GM12872 (cell line): ENCODE results near the gene TNFRSF25.

Experiments used
- TF ChIP-seq, protein P1 (sequence below): IDR thresholded peaks from 3 replicates; pipeline ENCODE4 v1.5.1; 2011; ENCODE audit warnings: low read depth, mild to moderate bottlenecking, low read length, moderate library complexity; ENCODE audit not compliant: insufficient read depth

TNFRSF25 gene

GRCh38 chr1:6456800-6457466, 9.0 kb downstream of the TNFRSF25 start:
- TF ChIP-seq, protein P1, sequence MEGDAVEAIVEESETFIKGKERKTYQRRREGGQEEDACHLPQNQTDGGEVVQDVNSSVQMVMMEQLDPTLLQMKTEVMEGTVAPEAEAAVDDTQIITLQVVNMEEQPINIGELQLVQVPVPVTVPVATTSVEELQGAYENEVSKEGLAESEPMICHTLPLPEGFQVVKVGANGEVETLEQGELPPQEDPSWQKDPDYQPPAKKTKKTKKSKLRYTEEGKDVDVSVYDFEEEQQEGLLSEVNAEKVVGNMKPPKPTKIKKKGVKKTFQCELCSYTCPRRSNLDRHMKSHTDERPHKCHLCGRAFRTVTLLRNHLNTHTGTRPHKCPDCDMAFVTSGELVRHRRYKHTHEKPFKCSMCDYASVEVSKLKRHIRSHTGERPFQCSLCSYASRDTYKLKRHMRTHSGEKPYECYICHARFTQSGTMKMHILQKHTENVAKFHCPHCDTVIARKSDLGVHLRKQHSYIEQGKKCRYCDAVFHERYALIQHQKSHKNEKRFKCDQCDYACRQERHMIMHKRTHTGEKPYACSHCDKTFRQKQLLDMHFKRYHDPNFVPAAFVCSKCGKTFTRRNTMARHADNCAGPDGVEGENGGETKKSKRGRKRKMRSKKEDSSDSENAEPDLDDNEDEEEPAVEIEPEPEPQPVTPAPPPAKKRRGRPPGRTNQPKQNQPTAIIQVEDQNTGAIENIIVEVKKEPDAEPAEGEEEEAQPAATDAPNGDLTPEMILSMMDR, result no peak

GRCh38 chr1:6454856-6455751, 10.9 kb downstream of the TNFRSF25 start:
- TF ChIP-seq, protein P1, result no peak

- TF ChIP-seq, protein P1, result no peak
Measured at GRCh38 chr1:6450943-6451373, 15.0 kb downstream of the TNFRSF25 start.

DNA sequence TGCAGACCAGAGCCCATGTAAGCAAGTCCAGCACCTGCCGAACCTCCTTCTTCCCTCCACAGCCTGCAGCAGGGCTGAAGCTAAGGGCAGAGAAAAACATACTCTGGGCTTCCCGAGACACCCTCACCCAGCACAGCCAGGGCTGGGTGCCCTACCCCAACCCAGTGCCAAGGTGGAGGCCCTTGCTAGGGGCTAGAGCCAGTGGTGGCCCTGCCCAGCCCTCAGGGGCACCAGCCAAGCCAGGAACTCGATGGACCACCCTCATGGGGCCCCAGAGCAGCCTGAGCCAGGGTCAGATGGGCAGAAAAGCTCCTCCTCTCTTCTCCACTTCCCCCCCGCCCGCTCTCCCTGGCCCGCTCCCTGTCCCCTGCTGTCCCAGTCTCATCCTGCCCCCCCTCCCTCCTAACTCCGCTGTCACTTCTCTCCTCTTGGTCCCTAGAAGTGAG, 15.9 kb downstream of the TNFRSF25 start:
- TF ChIP-seq, protein P1, result no peak

GRCh38 chr1:6448749-6449631, 17.0 kb downstream of the TNFRSF25 start:
- TF ChIP-seq, protein P1, result no peak

GRCh38 chr1:6447818-6448748, 17.9 kb downstream of the TNFRSF25 start:
- TF ChIP-seq, protein P1, result 0 out of 3 replicates have a peak, but pooled peaks have one; percentile 12
